AG04450 (cell line): Measurements from ENCODE around the gene PAQR4. TPM values are rescaled to one million over a fixed set of nuclear protein-coding genes. Genes with fewer than 3 reads are reported as not detected.

ENCODE experiments used
- CTCF ChIA-PET: fragments of 300-600, 350-600 bp; formaldehyde crosslinking; extraction: SDS; loops from one replicate; lab custom pipeline; 2022; ENCODE audit warnings: antibody characterized with exemption, inconsistent platforms; lab: Charles Lee
- POLR2A ChIA-PET: fragments of 350-600 bp; formaldehyde crosslinking; extraction: SDS; loops from one replicate; lab custom pipeline; 2021; ENCODE audit warnings: antibody characterized with exemption, inconsistent platforms; lab: Yijun Ruan, JAX
- DNase-seq: peaks from one replicate; pipeline ENCODE4 v3.0.0-alpha.2; 2011; ENCODE audit warnings: low read depth, low spot score
- H3K27ac ChIP-seq: one replicate; pipeline ENCODE4 v1.5.1; 2012; ENCODE audit warnings: low read depth, low read length, control low read depth
- H3K27me3 ChIP-seq: one replicate; pipeline ENCODE4 v1.6.0; 2012; ENCODE audit warnings: low read length; ENCODE audit not compliant: control insufficient read depth, insufficient read depth
- H3K4me3 ChIP-seq: 2 replicates; pipeline ENCODE4 v1.5.1; 2011; ENCODE audit warnings: mild to moderate bottlenecking, low read depth, low read length, control low read depth
- H3K9me3 ChIP-seq: 2 replicates; pipeline ENCODE4 v1.5.1; 2012; ENCODE audit warnings: low read length; ENCODE audit not compliant: control insufficient read depth, insufficient read depth
- CTCF ChIP-seq: IDR thresholded peaks from 2 replicates; pipeline ENCODE4 v1.5.1; 2011; ENCODE audit warnings: low read depth, low read length, control low read depth, inconsistent platforms
- polyA plus RNA-seq: library from polyadenylated mRNA; depleted of rRNA; stranded (reverse); fragments of >200 nt; gene quantifications from 2 replicates; pipeline ENCODE4 v1.2.3, GENCODE V29; 2011

The PAQR4 gene
- polyA plus RNA-seq, 1 experiment = 1.2 TPM

GRCh38 chr16:3004781-3005284 lies 35.7 kb downstream of the PAQR4 start:
- Histone ChIP-seq H3K27ac (no peak overlapping the region), H3K4me3 (no peak overlapping the region), H3K27me3 (peaks cover 48% of the 10 kb centered on the region), H3K9me3 (no peaks in the 10 kb centered on the region)
- CTCF ChIA-PET = interaction anchor here (2.4 kb wide), 1 partner anchor 26 kb away, joined by 9 read pairs; no protein-coding TSS in a partner anchor
- no peak for TF ChIP-seq CTCF
- no peak for DNase-seq
- POLR2A ChIA-PET = interaction anchor here (1.6 to 1.7 kb wide), 2 partner anchors 16 to 19 kb away, joined by 5 to 8 read pairs; partner anchors contain the start of genes HCFC1R1, THOC6 and TNFRSF12A

- POLR2A ChIA-PET = no interaction called here
- no peak for TF ChIP-seq CTCF
- peaks cover 47% of the 10 kb centered on the region for H3K27me3 ChIP-seq
- H3K27ac ChIP-seq = no peak overlapping the region
- CTCF ChIA-PET = no interaction called here
- H3K9me3 ChIP-seq = no peaks in the 10 kb centered on the region; the same call in 1 of the 2 replicates
- no peak for DNase-seq
- H3K4me3 ChIP-seq = no peak overlapping the region
Observed at GRCh38 chr16:3007059-3007956, 38.2 kb downstream of the PAQR4 start.

- POLR2A ChIA-PET = no interaction called here
- no peak overlapping the region for H3K4me3 ChIP-seq
- CTCF ChIA-PET = no interaction called here
- DNase-seq = no peak
- H3K27ac ChIP-seq = no peak overlapping the region
- no peak for TF ChIP-seq CTCF
- peaks cover 55% of the 10 kb centered on the region for H3K27me3 ChIP-seq
- no peaks in the 10 kb centered on the region; the same call in 1 of the 2 replicates for H3K9me3 ChIP-seq
Observed at GRCh38 chr16:3007957-3008689, 39.0 kb downstream of the PAQR4 start.

GRCh38 chr16:3008690-3009037 lies 39.5 kb downstream of the PAQR4 start:
- CTCF ChIA-PET = interaction anchor here (2.3 kb wide), 1 partner anchor 23 kb away, joined by 8 read pairs; no protein-coding TSS in a partner anchor
- no peak for DNase-seq
- POLR2A ChIA-PET = no interaction called here

More at GRCh38 chr16:3008690-3009037, 39.5 kb downstream of the PAQR4 start:
- H3K27ac ChIP-seq = no peak overlapping the region
- H3K9me3 ChIP-seq = no peaks in the 10 kb centered on the region; the same call in 1 of the 2 replicates
- H3K4me3 ChIP-seq = no peak overlapping the region
- no peak for TF ChIP-seq CTCF
- H3K27me3 ChIP-seq = peaks cover 60% of the 10 kb centered on the region
